ENCODE measurements around the gene CLEC17A.

The CLEC17A gene

GRCh38 chr19:14616407-14616806, 33.5 kb downstream of the CLEC17A start:
- TF ChIP-seq, protein P1, sequence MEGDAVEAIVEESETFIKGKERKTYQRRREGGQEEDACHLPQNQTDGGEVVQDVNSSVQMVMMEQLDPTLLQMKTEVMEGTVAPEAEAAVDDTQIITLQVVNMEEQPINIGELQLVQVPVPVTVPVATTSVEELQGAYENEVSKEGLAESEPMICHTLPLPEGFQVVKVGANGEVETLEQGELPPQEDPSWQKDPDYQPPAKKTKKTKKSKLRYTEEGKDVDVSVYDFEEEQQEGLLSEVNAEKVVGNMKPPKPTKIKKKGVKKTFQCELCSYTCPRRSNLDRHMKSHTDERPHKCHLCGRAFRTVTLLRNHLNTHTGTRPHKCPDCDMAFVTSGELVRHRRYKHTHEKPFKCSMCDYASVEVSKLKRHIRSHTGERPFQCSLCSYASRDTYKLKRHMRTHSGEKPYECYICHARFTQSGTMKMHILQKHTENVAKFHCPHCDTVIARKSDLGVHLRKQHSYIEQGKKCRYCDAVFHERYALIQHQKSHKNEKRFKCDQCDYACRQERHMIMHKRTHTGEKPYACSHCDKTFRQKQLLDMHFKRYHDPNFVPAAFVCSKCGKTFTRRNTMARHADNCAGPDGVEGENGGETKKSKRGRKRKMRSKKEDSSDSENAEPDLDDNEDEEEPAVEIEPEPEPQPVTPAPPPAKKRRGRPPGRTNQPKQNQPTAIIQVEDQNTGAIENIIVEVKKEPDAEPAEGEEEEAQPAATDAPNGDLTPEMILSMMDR (IDR thresholded peaks at IDR 0.05), result no peak

DNA sequence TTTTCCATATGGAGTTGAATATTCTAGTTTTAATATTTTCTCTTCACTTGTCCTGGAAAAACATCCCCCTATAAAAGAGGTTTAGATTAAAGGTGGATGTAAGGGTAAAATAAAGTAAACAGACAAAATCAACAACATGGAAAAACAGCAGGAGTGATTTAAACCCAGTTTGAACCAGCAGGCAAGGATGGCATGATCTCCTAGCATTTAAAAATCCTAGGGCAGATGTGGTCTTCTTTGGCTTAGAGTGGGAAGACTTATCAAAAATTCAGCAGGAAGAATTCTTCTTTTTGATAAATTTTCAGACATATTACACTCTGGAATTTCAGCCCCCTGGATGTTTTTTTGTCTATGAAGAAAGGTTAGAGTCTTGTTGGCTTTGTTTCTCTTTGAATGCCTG, 36.5 kb downstream of the CLEC17A start:
- TF ChIP-seq, protein P1 (IDR thresholded peaks at IDR 0.05), result no peak

GRCh38 chr19:14629557-14629956, 46.7 kb downstream of the CLEC17A start:
- TF ChIP-seq, protein P1 (IDR thresholded peaks at IDR 0.05), result no peak

DNA sequence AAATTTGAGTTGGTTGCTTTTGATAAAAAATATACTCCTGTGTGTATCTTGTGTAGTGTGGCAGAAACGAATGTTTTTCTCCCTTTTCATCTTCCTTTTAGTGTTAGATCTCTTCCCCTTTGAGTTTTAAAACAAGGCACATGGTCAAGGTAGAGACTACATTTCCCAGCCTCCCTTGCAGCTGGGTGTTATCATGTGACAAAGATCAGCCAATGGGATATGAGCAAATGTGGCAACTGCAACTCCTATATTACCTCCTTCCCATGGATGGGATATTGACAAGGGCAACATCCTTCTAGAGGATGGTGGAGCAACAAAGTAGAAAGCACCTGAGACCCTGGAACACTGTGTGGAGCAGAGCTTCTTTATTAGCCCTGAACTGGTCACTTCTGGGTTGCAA, 49.4 kb downstream of the CLEC17A start:
- TF ChIP-seq, protein P1 (IDR thresholded peaks at IDR 0.05), result no peak

GRCh38 chr19:14639536-14640277, 56.8 kb downstream of the CLEC17A start:
- TF ChIP-seq, protein P1 (IDR thresholded peaks at IDR 0.05), result no peak

- TF ChIP-seq, protein P1 (IDR thresholded peaks at IDR 0.05), result no peak
Measured at GRCh38 chr19:14648506-14648905, 65.6 kb downstream of the CLEC17A start.

DNA sequence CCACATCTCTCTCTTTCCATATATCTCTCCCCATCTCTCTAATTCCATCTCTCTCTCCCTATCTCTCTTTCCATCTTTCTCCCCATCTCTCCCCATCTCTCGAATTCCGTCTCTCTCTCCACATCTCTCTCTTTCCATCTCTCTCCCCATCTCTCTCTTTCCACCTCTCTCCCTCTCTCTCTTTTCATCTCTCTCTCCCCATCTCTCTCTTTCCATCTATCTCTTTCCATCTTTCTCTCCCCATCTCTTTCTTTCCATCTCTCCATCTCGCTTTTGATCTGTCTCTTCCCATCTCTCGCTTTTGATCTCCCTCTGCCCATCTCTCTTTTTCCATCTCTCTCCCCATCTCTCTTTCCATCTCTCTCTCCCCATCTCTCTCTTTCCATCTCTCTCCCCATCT, 66.1 kb downstream of the CLEC17A start:
- TF ChIP-seq, protein P1 (IDR thresholded peaks at IDR 0.05), result no peak

DNA sequence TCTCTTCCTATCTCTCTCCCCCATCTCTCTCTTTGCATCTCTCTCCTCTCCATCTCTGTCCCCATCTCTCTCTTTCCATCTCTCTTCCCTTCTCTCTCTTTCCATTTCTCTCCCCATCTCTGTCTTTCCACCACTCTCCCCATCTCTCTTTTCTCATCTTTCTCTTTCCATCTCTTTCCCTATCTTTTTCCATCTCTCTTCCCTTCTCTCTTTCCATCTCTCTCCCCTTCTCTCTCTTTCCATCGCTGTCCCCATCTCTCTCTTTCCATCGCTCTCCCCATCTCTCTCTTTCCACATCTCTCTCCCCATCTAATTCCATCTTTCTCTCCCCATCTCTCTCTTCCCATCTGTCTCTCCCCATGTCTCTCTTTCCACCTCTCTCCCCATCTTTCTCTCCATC, 67.3 kb downstream of the CLEC17A start:
- TF ChIP-seq, protein P1 (IDR thresholded peaks at IDR 0.05), result no peak

Data from LNCAP (cell line).